Body of pancreas (tissue), 4 donors: ENCODE data around the gene OTOG.

Experiments used
- POLR2A ChIP-seq, 3 donors: fragments of 450-650 bp; IDR thresholded peaks; one replicate each; pipeline ENCODE4 v1.6.1; 2016; ENCODE audit warnings: antibody characterized with exemption in 3 of 3, mild to moderate bottlenecking in 2 of 3
- TF ChIP-seq, protein P1 (sequence below), 7 experiments: fragments of 450-650 bp in 4 of 7; fragments of 200-600 bp in 3 of 7; sonication (generic) in 3 of 7; IDR thresholded peaks; one replicate each; pipeline ENCODE4 v1.5.1; 2016 to 2019; ENCODE audit warnings: antibody characterized with exemption in 7 of 7

DNA sequence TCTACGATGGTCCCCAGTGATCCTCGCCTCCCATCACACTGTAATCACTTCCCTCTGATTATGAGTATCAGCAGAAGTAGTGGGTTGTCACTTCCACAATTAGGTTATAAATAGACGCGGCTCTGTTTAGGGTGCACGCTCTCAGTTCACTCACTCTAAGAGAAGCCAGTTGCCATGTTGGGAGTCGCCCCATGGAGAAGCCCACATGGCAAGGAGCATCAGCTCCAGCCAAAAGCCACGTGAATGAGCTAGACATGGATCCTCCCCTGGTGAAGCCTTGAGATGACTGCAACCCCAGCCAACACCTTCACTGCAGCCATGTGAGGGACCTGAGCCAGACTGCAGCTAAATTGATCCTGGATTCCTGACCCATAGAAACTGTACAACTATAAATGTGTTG lies 145.9 kb downstream of the OTOG start:
- TF ChIP-seq, protein P1, sequence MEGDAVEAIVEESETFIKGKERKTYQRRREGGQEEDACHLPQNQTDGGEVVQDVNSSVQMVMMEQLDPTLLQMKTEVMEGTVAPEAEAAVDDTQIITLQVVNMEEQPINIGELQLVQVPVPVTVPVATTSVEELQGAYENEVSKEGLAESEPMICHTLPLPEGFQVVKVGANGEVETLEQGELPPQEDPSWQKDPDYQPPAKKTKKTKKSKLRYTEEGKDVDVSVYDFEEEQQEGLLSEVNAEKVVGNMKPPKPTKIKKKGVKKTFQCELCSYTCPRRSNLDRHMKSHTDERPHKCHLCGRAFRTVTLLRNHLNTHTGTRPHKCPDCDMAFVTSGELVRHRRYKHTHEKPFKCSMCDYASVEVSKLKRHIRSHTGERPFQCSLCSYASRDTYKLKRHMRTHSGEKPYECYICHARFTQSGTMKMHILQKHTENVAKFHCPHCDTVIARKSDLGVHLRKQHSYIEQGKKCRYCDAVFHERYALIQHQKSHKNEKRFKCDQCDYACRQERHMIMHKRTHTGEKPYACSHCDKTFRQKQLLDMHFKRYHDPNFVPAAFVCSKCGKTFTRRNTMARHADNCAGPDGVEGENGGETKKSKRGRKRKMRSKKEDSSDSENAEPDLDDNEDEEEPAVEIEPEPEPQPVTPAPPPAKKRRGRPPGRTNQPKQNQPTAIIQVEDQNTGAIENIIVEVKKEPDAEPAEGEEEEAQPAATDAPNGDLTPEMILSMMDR (IDR thresholded peaks at IDR 0.05): no peak
- no peak for TF ChIP-seq POLR2A (IDR thresholded peaks at IDR 0.05)
